HG03575 (cell line): ENCODE data around the gene KRTAP25-1.

Source experiments
- ATAC-seq: cut with Tn5 transposase; IDR thresholded peaks from one replicate; pipeline ENCODE4 v1.9.1; 2021; ENCODE audit not compliant: unreplicated experiment, insufficient number of reproducible peaks, low FRiP score; ENCODE audit errors: extremely low read depth

Gene KRTAP25-1

GRCh38 chr21:30289215-30289614, at the start of gene KRTAP25-1:
Gene KRTAP25-1, minus strand, starts transcription at chr21:30289514. Its CDS starts 24 bp downstream, at chr21:30289490.
- ATAC-seq = no peak

- ATAC-seq = no peak
Measured at GRCh38 chr21:30338717-30339116, 49.4 kb upstream of the KRTAP25-1 start.

GRCh38 chr21:30337772-30338171, 48.5 kb upstream of the KRTAP25-1 start:
- ATAC-seq = no peak

- no peak for ATAC-seq
Measured at GRCh38 chr21:30337276-30337744, 48.0 kb upstream of the KRTAP25-1 start, which contains the start of gene KRTAP27-1. Gene KRTAP27-1, minus strand, starts transcription at chr21:30337694. Its CDS starts 26 bp downstream, at chr21:30337668.

- no peak for ATAC-seq
Measured at GRCh38 chr21:30336596-30336995, 47.3 kb upstream of the KRTAP25-1 start.

- no peak for ATAC-seq
Measured at GRCh38 chr21:30333736-30334135, 44.4 kb upstream of the KRTAP25-1 start.

GRCh38 chr21:30332681-30333080, 43.4 kb upstream of the KRTAP25-1 start:
- no peak for ATAC-seq

GRCh38 chr21:30329203-30329875, 40.0 kb upstream of the KRTAP25-1 start:
- ATAC-seq = no peak

GRCh38 chr21:30326390-30326789, 37.1 kb upstream of the KRTAP25-1 start:
- ATAC-seq = no peak

- no peak for ATAC-seq
Measured at GRCh38 chr21:30320215-30320614, 30.9 kb upstream of the KRTAP25-1 start, which contains the start of gene KRTAP26-1. Gene KRTAP26-1, minus strand, starts transcription at chr21:30320315. Its CDS starts 280 bp downstream, at chr21:30320035.

- no peak for ATAC-seq
Measured at GRCh38 chr21:30315701-30316100, 26.4 kb upstream of the KRTAP25-1 start.

- ATAC-seq = no peak
Measured at GRCh38 chr21:30306884-30307283, 17.6 kb upstream of the KRTAP25-1 start.

GRCh38 chr21:30305136-30305535, 15.8 kb upstream of the KRTAP25-1 start:
- ATAC-seq = no peak

GRCh38 chr21:30282850-30283249, 6.5 kb downstream of the KRTAP25-1 start, which contains the start of gene KRTAP24-1:
Gene KRTAP24-1, minus strand, starts transcription at chr21:30282950. Its CDS starts 18 bp downstream, at chr21:30282932.
- no peak for ATAC-seq

GRCh38 chr21:30271611-30272010, 17.7 kb downstream of the KRTAP25-1 start:
- no peak for ATAC-seq

GRCh38 chr21:30271156-30271555, 18.2 kb downstream of the KRTAP25-1 start:
- ATAC-seq = no peak

GRCh38 chr21:30269803-30270530, 19.3 kb downstream of the KRTAP25-1 start:
- no peak for ATAC-seq

GRCh38 chr21:30268608-30269197, 20.6 kb downstream of the KRTAP25-1 start:
- ATAC-seq = no peak

GRCh38 chr21:30257773-30258172, 31.5 kb downstream of the KRTAP25-1 start:
- no peak for ATAC-seq

- no peak for ATAC-seq
Measured at GRCh38 chr21:30256100-30256499, 33.2 kb downstream of the KRTAP25-1 start.
